MM.1S (cell line): Measurements from ENCODE around the gene MMP11.

ENCODE experiments used
- DNase-seq: peaks from one replicate; pipeline ENCODE4 v3.0.0-alpha.2; 2015
- H2AFZ ChIP-seq: fragments of 300-600 bp; sonication (generic); 2 replicates; pipeline ENCODE4 v1.6.0; 2016; ENCODE audit warnings: antibody characterized with exemption, low read length
- H3F3A ChIP-seq: fragments of 300-600 bp; sonication (generic); 2 replicates; pipeline ENCODE4 v1.6.1; 2016; ENCODE audit warnings: mild to moderate bottlenecking, antibody characterized with exemption, low read length, moderate library complexity, mixed read lengths; ENCODE audit not compliant: insufficient read depth
- H3K27ac ChIP-seq: fragments of 300-600 bp; sonication (generic); 2 replicates; pipeline ENCODE4 v1.5.1; 2016; ENCODE audit warnings: mild to moderate bottlenecking, low read length
- H3K27me3 ChIP-seq: fragments of 300-600 bp; sonication (generic); replicated peaks from 2 replicates; pipeline ENCODE4 v1.6.0; 2016; ENCODE audit warnings: low read length; ENCODE audit not compliant: insufficient read depth
- H3K36me3 ChIP-seq: fragments of 300-600 bp; sonication (generic); replicated peaks from 2 replicates; pipeline ENCODE4 v1.6.1; 2016; ENCODE audit warnings: mild to moderate bottlenecking, low read length, mixed read lengths; ENCODE audit not compliant: insufficient read depth
- H3K4me1 ChIP-seq: fragments of 300-600 bp; sonication (generic); 2 replicates; pipeline ENCODE4 v1.6.1; 2016; ENCODE audit warnings: low read length, mixed read lengths
- H3K4me2 ChIP-seq: fragments of 300-600 bp; sonication (generic); 2 replicates; pipeline ENCODE4 v1.6.0; 2016; ENCODE audit warnings: low read depth, low read length
- H3K4me3 ChIP-seq: fragments of 300-600 bp; sonication (generic); 2 replicates; pipeline ENCODE4 v1.5.1; 2016; ENCODE audit warnings: low read length, mixed read lengths
- H3K79me2 ChIP-seq: fragments of 300-600 bp; sonication (generic); 2 replicates; pipeline ENCODE4 v1.6.1; 2016; ENCODE audit warnings: mixed run types, low read length, mixed read lengths
- H3K9ac ChIP-seq: fragments of 300-600 bp; sonication (generic); 2 replicates; pipeline ENCODE4 v1.6.1; 2016; ENCODE audit warnings: low read length, mixed read lengths
- H3K9me2 ChIP-seq: fragments of 300-600 bp; sonication (generic); replicated peaks from 2 replicates; pipeline ENCODE4 v1.6.1; 2016; ENCODE audit warnings: mild to moderate bottlenecking, low read length, mixed read lengths; ENCODE audit not compliant: insufficient read depth
- H3K9me3 ChIP-seq: fragments of 300-600 bp; sonication (generic); replicated peaks from 2 replicates; pipeline ENCODE4 v1.6.1; 2016; ENCODE audit warnings: mild to moderate bottlenecking, low read length, mixed read lengths; ENCODE audit not compliant: insufficient read depth
- H4K20me1 ChIP-seq: fragments of 300-600 bp; sonication (generic); 2 replicates; pipeline ENCODE4 v1.6.1; 2016; ENCODE audit warnings: mild to moderate bottlenecking, low read length, moderate library complexity, mixed read lengths; ENCODE audit not compliant: insufficient read depth
- EZH2 ChIP-seq: fragments of 300-600 bp; sonication (generic); optimal IDR thresholded peaks from 2 replicates; pipeline ENCODE3; 2017; ENCODE audit warnings: low read depth, mild to moderate bottlenecking, antibody characterized with exemption, low read length, mixed read lengths
- EZH2phosphoT487 ChIP-seq: fragments of 300-600 bp; sonication (generic); IDR thresholded peaks from 2 replicates; pipeline ENCODE4 v1.6.1; 2018; ENCODE audit warnings: antibody characterized with exemption, low read length
- TF ChIP-seq, protein P1 (sequence below): fragments of 300-600 bp; sonication (generic); IDR thresholded peaks from 2 replicates; pipeline ENCODE4 v1.5.1; 2016; ENCODE audit warnings: antibody characterized with exemption, low read length, mixed read lengths

The MMP11 gene

DNA sequence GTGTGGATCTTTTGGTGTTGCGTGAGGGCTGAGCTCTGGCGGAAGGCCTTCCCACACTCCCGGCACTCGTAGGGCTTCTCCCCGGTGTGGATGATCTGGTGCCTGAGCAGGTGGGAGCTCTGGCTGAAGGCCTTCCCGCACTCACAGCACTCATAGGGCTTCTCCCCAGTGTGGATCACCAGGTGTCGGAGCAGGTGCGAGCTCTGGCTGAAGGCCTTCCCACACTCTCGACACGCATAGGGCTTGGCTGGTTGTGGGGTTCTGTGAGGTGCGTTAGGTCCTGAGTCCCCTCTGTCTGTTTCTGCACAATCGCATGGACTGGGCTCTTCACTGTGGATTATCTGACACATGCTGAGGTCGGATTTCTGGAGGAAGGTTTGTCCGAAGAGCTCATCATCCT is 28.2 kb upstream of the MMP11 start:
- H3F3A ChIP-seq: no peaks in the 10 kb centered on the region
- no peak overlapping the region for H3K4me3 ChIP-seq
- no peaks in the 10 kb centered on the region for H4K20me1 ChIP-seq
- no peaks in the 10 kb centered on the region for H3K79me2 ChIP-seq
- no peak overlapping the region for H3K4me2 ChIP-seq
- no peak for DNase-seq
- H3K9ac ChIP-seq: no peak overlapping the region
- H3K9me3 ChIP-seq: no peaks in the 10 kb centered on the region
- no peak overlapping the region for H2AFZ ChIP-seq
- H3K27me3 ChIP-seq: no peaks in the 10 kb centered on the region
- H3K9me2 ChIP-seq: no peaks in the 10 kb centered on the region
- H3K4me1 ChIP-seq: no peaks in the 10 kb centered on the region
- no peaks in the 10 kb centered on the region for H3K36me3 ChIP-seq
- no peak overlapping the region for H3K27ac ChIP-seq
- no peak for TF ChIP-seq EZH2phosphoT487
- no peak for TF ChIP-seq EZH2
- TF ChIP-seq, protein P1, sequence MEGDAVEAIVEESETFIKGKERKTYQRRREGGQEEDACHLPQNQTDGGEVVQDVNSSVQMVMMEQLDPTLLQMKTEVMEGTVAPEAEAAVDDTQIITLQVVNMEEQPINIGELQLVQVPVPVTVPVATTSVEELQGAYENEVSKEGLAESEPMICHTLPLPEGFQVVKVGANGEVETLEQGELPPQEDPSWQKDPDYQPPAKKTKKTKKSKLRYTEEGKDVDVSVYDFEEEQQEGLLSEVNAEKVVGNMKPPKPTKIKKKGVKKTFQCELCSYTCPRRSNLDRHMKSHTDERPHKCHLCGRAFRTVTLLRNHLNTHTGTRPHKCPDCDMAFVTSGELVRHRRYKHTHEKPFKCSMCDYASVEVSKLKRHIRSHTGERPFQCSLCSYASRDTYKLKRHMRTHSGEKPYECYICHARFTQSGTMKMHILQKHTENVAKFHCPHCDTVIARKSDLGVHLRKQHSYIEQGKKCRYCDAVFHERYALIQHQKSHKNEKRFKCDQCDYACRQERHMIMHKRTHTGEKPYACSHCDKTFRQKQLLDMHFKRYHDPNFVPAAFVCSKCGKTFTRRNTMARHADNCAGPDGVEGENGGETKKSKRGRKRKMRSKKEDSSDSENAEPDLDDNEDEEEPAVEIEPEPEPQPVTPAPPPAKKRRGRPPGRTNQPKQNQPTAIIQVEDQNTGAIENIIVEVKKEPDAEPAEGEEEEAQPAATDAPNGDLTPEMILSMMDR: no peak

DNA sequence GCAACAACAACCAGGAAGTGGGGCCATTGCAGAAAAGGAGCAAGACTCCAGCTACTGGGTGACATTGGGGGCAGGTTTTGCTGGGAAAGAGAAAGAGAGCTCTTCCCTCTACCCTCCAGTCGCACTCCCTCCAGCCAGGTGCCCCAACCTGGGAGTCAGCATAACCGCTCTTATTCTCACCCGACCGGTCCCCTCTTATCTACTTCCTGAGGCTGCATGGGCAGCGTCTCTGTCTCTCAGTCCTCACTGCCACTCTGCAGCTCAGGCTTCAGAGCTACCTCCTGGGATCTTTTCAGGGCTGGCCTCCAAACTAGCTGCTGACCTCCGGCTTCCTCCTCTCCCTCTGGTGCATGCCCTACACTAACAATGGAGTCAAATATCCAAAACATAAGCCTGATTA is 26.9 kb upstream of the MMP11 start:
- DNase-seq: no peak
- no peaks in the 10 kb centered on the region for H4K20me1 ChIP-seq
- no peaks in the 10 kb centered on the region for H3F3A ChIP-seq
- peaks cover 5% of the 10 kb centered on the region; the same call in 1 of the 2 replicates for H3K4me1 ChIP-seq
- H3K27ac ChIP-seq: no peak overlapping the region
- H3K9me3 ChIP-seq: no peaks in the 10 kb centered on the region
- no peaks in the 10 kb centered on the region for H3K9me2 ChIP-seq
- no peaks in the 10 kb centered on the region for H3K36me3 ChIP-seq
- H3K79me2 ChIP-seq: no peaks in the 10 kb centered on the region
- H3K4me2 ChIP-seq: no peak overlapping the region
- no peak overlapping the region for H3K9ac ChIP-seq
- no peaks in the 10 kb centered on the region for H3K27me3 ChIP-seq
- no peak overlapping the region for H3K4me3 ChIP-seq
- no peak overlapping the region for H2AFZ ChIP-seq
- TF ChIP-seq EZH2phosphoT487 (no peak), EZH2 (no peak)
- TF ChIP-seq, protein P1: no peak

DNA sequence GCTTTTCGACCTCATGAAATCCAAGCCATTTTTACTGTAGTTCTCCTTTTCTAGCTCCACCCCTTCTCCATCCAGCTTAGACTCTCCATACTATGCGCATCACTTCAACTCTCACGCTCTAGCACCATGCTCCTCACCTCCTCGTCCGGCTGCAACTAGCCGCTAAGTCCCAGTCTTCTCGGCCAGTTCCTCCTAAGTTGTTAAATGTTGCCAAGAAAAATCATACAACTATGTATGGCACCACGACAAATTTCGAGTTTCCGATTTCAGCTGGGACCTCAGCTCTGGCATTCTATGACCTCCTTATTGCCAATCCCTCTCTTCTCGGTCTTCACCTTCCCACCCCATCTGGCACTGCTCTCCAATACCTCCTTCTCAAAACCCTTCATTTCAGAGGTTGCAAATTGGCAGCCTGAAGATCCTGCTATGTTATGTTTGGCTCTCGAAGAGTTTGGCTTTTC is 22.8 kb upstream of the MMP11 start:
- Histone ChIP-seq H3K36me3 (no peaks in the 10 kb centered on the region), H3K4me1 (peaks cover 5% of the 10 kb centered on the region; the same call in 1 of the 2 replicates), H3F3A (0 out of 2 replicates have a peak, but pooled peaks cover 3% of the 10 kb centered on the region), H3K79me2 (no peaks in the 10 kb centered on the region), H4K20me1 (no peaks in the 10 kb centered on the region), H3K27ac (no peak overlapping the region), H3K4me2 (no peak overlapping the region), H3K9ac (no peak overlapping the region), H3K4me3 (no peak overlapping the region), H3K9me3 (no peaks in the 10 kb centered on the region), H3K9me2 (no peaks in the 10 kb centered on the region), H2AFZ (no peak overlapping the region), H3K27me3 (no peaks in the 10 kb centered on the region)
- TF ChIP-seq EZH2 (no peak), EZH2phosphoT487 (no peak)
- TF ChIP-seq, protein P1: no peak
- DNase-seq: no peak
